ENCODE results near the gene TMIGD1.

The TMIGD1 gene

DNA sequence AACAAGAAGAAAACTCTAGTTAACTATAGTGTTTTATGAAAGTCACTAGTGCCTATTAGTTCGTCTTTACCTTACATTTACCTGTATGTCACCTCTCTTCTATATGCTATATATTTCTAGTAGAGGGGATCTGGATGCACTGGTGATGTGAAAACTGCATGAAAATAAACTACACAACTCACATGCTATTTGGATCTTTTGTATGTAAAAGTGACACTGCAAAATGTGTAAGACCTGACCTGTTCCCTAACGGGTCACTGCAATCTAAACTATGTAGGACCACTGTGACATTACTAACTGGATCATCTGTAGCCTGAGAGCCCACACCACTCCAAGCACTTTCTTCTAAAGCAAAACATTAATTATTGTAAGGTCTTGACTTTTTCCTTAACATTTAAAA, 43.8 kb downstream of the TMIGD1 start:
- DNase-seq (ENCODE audit: low read depth) = no peak

DNA sequence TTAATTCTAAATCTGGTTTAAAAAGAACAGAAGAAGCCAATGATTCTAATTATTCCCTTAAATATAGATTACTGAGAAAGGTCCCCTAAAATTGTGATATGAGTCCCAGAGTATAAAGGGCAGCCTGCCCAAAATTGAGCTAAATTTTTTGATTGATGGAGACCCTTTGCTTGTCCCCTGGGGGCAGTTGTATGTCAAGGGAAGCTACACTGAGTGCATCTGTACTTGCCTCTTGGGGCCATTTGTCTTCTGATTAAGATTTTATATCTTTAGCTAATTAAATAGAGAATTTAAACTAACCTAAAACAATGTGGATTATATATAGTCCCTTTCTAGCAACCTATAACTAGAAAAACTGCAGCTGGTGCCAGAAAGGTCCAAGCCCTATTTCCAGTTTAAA, 54.7 kb downstream of the TMIGD1 start:
- DNase-seq (ENCODE audit: low read depth) = no peak

DNA sequence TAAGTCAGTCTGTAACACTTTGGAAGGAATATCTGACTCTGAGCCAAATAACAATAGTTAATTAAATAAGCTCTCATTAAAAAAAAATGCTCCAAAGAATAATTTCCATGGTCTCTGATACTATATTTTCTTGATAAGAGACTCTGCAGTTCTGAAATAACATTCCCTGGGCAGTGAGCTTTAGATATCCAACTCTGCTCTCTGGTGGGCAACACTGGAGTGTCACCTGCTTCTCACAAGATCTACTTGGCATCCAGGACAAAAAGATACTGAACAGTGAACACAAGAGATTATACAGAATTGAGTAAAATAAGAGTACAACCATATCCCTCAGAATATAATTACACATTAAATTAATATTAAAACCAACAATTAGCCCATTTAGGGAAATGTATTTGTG, 55.8 kb downstream of the TMIGD1 start:
- DNase-seq (ENCODE audit: low read depth) = no peak

DNA sequence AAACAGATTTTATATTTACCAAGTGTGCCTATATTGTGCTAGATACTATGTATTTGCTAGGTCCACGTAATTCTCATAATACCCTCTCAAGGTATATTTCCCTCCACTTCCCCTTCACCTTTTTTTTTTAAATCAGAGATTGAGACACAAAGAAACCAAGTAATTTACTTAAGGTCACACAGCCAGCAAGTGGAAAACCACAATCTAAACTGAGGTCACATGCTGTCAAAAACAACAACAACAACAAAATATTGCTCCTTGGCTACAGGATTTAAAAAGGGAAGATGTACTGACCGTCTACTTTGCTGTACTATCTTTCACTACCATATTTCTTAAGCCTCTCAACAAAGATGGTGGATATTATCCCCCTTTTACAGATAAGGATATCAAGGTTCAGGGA, 57.9 kb downstream of the TMIGD1 start:
- no peak for DNase-seq (ENCODE audit: low read depth)

DNA sequence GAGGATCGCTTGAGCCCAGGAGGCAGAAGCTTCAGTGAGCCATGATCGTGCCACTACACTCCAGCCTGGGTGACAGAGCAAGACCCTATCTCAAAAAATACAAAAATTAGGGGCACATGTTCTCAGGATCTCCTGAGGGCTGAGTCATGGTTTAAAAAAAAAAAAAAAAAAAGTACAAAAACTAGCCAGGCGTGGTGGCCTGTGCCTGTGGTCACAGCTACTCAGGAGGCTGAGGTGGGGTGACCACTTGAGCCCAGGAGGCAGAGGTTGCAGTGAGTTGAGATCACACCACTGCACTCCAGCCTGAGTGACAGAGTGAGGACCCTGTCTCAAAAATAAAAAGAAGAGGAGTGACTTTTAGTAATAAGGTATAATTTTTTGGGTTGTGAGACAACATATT, 59.0 kb downstream of the TMIGD1 start:
- DNase-seq (ENCODE audit: low read depth) = no peak

DNA sequence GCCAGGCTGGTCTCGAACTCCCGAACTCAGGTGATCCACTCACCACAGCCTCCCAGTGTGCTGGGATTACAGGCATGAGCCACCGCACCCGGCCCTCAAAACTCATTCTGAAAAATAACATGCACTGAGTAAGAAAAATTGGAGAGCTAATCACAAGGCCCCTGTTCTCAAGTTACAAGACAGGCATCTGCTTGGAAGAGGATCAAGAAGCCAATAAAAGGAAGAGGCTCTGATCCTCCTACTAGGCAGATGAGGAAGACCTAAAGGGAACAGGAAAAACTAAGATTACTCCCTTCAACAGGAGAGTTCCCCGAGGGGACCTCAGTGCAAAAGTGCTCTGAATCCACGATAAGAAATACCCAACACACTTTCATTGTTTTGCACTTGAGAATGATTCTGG, 60.5 kb downstream of the TMIGD1 start:
- no peak for DNase-seq (ENCODE audit: low read depth)

DNA sequence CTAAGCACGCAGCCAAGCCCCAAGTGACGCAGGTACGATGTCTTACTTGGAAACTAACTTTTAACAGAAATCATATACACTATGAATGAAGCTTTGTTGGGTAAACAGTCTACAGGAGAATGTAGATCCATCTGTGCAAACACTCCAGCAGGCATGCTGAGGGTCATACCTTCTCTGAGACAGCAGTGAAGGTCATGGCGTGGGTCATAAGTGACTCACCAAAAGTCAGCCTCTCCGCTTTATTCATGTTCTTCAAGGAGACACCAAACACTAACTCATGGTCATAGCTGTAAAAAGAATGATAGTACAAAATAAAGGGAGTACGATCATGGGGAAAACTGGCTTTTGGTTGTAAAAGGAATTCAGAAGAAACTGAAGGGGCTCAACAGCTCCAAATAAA, 62.8 kb downstream of the TMIGD1 start:
- no peak for DNase-seq (ENCODE audit: low read depth)

DNA sequence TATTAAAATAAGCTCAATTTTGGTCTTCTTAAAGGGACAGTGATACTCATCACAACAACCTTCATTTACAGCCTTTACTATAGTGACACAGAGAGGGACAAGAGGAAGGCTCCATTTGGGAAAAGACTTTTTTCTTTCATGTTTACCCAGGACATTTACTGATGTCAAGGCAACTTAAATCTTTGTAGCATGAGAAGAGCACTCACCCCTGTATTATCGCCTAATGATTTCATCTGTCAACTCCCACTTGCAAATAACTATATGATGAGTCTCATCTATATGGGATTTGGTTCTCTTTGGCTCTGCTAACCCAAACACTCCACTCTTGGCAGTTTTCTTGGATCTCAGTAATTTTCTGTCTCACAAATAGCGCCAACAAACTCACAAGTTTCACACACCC, 66.2 kb downstream of the TMIGD1 start:
- DNase-seq (ENCODE audit: low read depth) = no peak
